T-helper 2 cell (primary cell): ENCODE measurements around the gene MT1B.
A peak's percentile ranks its signal among the peaks of the same experiment; 100 is the strongest.
"Not testable (repeated sequence)": the region's sequence is repeated elsewhere in the genome, so short reads cannot be mapped to it uniquely, and the experiment has no call there.

ENCODE experiments used
- DNase-seq, 5 experiments: peaks; one replicate each; pipeline versions ENCODE4 v3.0.0 to v3.0.0-alpha.2; 2012 to 2022

MT1B gene

DNA sequence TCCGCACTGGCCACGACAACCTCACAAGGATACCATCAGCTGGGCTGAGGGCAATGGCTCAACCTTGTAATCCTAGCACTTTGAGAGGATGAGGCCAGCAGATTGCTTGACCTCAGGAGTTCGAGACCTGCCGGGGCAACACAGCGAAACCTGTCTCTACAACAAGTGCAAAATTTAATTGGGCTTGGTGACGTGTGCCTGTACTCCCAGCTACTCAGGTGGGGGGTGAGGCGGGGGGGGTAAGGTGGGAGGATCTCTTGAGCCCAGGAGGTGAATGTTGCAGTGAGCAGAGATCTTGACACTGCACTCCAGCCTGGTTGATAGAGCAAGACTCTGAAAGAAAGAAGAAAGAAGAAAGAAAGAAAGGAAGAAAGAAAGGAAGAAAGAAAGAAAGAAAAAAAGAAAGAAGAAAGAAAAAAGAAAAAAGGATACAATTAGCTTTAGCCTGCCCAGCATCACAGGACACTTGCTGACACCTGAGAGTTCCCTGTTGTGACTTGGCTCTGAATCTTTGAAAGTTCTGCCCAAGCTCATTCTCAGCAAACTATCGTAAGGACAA is 31.3 kb upstream of the MT1B start:
- no peak for DNase-seq

DNA sequence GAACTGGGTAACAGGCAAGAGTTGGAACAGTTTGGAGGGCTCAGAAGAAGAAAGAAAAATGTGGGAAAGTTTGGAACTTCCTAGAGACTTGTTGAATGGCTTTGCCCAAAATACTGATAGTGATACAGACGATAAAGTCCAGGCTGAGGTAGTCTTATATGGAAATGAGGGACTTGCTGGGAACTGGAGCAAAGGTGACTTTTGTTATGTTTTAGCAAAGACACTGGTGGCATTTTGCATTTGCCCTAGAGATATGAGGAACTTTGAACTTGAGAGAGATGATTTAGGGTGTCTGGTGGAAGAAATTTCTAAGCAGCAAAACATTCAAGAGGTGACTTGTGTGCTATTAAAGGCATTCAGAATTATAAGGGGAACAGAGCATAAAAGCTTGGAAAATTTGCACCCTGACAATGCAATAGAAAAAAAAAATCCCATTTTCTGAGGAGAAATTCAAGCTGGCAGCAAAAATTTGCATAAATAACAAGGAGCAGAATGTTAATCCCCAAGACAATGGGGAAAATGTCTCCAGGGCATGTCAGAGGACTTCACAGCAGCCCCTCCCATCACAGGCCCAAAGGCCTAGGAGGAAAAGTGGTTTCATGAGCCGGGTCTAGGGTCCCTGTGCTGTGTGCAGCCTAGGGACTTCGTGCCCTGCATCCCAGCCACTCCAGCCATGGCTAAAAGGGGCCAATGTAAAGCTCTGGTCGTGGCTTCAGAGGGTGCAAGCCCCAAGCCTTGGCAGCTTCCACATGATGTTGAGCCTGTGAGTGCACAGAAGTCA is 29.8 kb upstream of the MT1B start:
- not testable (repeated sequence) for DNase-seq

DNA sequence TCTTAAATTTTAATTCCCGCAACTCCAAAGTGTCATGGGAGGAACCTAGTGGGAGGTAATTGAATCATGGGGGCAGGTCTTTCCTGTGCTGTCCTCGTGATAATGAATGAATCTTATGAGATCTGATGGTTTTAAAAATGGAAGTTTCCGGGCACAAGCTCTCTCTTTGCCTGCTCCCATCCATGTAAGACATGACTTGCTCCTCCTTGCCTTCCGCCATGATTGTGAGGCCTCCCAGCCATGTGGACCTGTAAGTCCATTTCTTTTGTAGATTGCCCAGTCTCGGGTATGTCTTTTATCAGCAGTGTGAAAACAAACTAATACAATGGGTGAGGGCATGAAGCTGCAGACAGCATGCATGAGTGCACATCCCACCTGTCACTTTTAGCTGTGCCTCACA is 28.5 kb upstream of the MT1B start:
- not testable (repeated sequence) for DNase-seq

DNA sequence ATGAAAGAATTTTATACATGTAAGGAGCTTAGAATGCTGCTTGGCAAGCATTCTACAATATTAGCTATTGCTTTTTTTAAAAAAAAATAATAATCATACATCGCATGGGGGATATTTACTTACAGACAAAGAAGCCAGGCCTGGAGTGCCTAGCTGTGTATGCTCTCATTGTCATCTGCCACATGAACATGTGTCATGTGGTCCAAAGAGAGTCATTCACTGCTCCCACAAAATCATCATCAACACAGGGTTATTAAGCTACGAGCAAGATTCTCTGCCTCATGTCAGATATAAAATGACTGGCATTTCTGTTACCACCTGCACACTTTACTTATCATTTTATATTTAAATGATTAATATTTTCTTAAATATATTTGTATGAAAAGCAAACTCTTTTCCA is 28.0 kb upstream of the MT1B start:
- no peak for DNase-seq

DNA sequence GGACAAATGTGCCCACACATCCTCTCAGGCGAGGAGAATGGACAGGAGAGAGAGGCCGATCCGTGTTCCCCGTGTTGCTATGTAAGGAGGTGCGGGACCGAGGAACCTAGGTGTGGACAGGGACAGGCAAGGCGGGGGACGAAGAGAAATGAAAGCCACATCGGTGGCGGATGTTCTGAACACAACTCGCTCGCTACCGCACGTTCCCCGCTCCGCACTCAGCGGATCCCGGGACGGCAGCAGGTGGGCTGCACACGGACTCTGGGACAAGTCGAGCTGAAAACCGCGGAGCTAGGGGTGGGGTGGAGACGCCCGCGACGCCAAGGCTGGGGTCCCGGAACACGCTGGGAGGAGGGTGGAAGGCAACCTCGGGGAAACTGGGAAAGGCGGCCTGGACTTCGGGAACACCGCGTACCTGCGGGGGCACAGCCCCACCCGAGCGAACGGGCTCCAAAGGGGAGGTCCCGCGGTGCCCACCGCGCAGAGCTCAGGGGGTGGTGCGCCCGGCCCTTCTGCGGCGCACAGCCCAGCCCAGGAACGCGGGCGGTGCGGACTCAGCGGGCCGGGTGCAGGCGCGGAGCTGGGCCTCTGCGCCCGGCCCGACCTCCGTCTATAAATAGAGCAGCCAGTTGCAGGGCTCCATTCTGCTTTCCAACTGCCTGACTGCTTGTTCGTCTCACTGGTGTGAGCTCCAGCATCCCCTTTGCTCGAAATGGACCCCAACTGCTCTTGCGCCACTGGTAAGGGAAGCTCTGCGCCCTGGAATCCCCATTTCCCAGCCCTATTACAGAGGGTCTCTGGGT is 26.3 kb upstream of the MT1B start, which contains the start of gene MT1E:
TSS of gene MT1E (plus strand) at position 642 of the 803 bp plus-strand sequence. CDS start at position 713, 71 bp downstream.
- DNase-seq = peak in 3 of 5 experiments; percentile 15 to 87 (median 42)

DNA sequence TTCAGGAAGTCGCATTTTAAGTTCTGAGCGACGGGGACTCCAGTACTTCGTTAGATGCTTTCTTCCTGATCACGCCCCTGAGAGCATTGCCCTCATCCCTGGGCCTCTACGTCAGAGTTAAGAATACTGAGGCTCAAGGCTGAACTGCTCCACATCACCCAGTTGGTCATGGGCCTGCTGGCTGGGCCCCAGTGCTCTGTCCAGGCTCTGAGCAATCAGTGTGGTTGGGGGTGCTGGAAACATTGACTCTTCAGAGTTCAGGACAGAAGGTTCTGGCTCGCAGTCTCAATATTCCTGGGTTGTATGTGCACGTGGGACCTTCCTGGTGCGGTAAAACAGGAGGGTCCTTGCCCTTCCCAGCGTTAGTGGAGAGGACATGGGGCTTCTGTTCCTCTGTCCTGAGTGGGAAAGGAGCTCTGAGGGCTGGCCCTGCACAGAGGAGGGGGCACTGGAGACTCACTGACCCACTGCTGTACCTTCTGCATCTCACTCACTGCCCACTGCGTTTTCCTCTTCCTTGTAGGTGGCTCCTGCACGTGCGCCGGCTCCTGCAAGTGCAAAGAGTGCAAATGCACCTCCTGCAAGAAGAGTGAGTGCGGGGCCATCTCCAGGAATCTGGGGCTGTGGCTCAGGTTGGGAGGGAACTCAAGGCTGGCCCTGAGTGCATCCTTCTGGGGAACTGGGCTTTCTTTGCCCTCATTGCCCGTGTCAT is 25.6 kb upstream of the MT1B start:
- no peak for DNase-seq

DNA sequence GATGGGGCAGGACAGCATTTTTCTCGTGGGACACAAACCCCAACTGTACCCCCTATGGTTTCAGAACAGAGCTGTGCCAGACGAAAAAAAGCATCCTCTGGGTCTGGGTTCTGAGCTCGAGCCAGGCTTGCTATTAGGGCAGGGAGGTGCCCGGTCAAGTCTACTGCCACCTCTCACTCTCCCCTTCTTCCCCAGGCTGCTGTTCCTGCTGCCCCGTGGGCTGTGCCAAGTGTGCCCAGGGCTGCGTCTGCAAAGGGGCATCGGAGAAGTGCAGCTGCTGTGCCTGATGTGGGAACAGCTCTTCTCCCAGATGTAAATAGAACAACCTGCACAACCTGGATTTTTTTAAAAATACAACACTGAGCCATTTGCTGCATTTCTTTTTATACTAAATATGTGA is 25.0 kb upstream of the MT1B start:
- DNase-seq = no peak

DNA sequence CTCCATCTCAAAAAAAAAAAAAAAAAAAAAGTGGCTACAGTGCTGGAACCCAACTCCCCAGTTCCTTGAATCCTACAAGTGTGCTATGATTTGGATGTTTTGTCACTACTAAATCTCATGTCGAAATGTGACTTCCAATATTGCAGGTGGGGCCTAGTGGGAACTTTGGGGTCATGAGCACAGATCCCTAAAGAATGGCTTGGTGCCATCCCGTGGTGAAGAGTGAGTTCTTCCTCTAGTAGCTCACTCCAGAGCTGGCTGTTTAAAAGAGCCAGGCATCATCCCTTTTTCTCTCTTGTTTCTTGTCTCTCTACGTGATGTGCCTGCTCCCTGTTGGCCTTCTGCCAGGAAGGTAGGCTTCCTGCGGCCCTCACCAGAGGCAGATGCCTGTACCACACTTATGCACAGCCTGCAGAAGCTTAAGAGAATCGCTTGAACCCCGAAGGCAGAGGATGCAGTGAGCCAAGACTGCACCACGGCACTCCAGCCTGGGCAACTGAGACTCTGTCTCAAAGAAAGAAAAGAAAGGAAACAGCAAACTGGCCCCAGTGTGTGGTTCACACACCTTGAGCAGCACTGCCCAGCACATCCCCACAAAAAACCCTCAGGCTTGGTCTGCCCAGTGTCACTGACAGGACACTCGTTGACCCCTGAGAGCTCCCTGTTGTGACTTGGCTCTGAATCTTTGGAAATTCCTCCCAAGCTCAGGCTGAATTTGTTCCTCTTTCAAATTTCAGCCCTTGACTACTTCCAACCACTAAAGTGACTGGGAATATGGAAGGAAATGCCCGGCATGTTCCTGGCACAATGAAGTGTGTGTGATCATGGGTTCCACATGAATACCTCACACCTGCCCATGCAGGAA is 23.0 kb upstream of the MT1B start:
- no peak for DNase-seq

DNA sequence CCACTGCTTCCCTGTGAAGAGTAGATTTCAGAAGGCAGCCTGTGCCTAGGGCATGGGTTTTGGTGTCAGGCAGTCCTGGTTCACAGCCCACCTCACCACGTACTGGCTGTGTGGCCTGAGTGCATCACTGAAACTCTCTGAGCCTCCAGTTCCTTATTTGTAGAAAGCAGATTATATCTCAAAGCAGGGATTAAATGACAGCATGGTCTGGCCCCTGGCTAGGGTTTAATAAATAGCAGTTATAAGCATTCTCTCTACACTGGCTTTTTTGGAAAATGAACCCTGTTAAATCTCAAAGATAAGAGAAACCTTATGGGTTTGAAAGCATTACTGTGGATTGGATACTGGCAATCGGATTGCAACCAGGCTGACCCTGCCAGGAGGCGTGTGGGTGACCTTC is 22.2 kb upstream of the MT1B start:
- DNase-seq = no peak

DNA sequence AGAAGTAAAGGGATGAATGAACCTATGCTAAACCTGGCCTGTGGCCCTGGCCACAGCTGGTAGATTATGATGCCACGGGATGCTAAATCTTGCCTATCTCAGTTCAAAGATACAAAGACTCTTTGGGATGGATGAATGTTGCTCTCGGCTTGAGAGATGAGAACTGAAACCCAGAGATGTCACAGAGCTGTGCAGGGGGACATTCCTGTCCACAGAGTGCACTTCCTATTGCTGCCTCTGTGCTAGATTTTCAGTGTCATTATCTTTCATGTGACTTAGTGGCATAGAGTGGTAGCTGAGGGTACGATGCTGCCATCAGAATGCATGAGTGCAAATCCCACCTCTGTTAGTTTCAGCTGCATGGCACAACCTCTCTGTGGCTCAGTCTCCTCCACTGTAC is 21.6 kb upstream of the MT1B start:
- peak in 1 of 5 experiments; percentile 45 for DNase-seq

DNA sequence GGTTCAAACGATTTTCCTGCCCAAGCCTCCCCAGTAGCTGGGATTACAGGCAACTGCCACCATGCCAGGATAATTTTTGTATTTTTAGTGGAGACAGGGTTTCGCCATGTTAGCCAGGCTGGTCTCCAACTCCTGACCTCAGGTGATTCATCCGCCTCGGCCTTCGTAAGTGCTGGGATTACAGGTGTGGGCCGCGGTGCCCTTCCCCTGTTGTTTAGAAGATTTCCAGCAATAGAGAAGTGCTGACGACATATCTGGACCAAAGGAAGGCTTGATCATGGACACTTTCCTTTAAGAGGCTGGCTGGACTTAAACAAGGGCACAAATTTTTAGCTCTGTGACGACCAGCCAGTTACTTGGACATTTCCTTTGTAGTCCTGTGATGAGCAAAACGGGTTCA is 20.5 kb upstream of the MT1B start:
- no peak for DNase-seq

DNA sequence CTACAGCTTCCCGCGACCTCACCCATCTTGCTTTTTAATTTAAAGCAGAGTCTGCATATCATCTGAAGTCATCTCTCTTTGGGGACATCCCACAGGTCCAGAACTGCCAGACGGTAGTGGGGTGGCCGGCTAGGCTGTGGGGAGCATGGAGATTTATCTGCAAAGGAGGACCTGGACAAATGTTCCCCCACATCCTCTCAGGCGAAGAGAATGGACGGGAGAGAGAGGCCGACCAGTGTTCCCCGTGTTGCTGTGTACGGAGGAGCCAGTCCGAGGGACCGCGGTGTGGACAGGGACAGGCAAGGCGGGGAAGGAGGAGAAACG is 19.9 kb upstream of the MT1B start:
- no peak for DNase-seq

DNA sequence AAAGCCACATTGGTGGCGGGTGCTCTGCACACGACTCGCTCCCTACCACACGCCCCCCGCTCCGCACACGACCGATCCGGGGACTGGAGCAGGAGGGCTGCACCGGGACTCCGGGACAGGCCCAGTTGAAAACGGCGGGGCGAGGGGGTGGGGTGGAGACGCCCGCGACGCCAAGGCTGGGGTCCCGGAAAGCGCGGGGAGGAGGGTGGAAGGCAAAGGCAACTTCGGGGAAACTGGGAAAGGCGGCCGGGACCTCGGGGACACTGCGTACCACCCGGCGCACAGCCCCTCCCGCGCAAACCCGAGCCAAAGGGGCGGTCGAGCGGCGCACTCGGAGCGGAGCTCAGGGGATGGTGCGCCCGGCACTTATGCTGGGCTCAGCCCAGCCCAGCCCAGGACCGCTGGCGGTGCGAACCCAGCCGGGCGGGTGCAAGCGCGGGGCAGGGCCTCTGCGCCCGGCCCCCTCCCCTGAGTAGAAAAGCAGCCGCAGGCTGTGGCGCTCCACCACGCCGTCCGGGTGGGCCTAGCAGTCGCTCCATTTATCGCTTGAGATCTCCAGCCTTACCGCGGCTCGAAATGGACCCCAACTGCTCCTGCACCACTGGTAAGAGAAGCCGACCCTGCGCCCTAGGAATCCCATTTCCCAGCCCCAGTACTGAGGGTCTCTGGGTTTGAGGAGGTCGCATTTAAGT is 19.4 kb upstream of the MT1B start, which contains the start of gene MT1M:
TSS of gene MT1M (plus strand) at position 504 of the 692 bp plus-strand sequence. CDS start at position 577, 73 bp downstream.
- DNase-seq = no peak

DNA sequence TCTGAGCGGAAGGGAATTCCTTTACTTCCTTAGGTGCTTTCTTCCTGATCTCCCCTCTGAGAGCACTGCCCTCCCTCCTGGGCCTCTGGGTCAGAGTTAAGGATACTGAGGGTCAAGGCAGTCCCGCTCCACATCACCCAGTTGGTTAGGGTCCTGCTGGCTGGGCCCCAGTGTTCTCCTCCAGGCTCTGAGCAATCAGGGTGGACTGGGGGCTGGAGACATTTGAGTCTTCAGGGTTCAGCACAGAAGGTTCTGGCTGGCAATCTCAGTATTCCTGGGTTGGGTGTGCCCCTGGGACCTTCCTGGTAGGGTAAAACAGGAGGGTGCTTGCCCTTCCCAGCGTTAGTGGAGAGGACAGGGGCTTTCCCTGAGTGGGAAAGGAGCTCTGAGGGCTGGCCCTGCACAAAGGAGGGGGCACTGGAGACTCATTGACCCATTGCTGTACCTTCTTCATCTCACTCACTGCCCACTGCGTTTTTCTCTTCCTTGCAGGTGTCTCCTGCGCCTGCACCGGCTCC is 18.8 kb upstream of the MT1B start:
- no peak for DNase-seq

DNA sequence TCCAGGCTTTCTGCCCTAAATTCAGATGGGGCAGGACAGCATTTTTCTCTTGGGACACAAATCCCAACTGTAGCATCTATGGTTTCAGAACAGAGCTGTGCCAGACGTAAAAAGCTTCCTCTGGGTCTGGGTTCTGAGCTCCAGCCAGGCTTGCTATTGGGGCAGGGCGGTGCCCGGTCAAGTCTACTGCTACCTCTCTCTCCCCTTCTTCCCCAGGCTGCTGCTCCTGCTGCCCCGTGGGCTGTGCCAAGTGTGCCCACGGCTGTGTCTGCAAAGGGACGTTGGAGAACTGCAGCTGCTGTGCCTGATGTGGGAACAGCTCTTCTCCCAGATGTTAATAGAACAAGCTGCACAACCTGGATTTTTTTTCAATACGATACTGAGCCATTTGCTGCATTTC is 18.2 kb upstream of the MT1B start:
- no peak for DNase-seq

DNA sequence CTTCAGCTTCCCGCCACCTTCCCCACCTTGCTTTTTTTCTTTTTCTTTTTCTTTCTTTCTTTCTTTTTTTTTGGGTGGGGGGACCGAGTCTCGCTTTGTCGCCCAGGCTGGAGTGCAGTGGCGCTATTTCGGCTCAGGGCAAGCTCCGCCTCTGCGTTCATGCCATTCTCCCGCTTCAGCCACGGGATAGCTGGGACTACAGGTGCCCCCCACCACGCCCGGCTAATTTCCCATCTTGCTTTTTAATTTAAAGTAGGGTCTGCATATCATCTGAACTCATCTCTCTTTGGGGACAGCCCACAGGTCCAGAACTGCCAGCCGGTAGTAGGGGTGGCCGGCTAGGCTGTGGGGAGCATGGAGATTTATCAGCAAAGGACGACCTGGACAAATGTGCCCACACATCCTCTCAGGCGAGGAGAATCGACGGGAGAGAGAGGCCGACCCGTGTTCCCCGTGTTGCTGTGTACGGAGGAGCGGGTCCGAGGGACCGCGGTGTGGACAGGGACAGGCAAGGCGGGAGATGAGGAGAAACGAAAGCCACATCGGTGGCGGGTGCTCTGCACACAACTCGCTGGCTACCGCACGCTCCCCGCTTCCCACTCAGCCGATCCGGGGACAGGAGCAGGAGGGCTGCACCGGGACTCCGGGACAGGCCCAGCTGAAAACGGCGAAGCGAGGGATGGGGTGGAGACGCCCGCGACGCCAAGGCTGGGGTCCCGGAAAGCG is 16.8 kb upstream of the MT1B start:
- no peak for DNase-seq

DNA sequence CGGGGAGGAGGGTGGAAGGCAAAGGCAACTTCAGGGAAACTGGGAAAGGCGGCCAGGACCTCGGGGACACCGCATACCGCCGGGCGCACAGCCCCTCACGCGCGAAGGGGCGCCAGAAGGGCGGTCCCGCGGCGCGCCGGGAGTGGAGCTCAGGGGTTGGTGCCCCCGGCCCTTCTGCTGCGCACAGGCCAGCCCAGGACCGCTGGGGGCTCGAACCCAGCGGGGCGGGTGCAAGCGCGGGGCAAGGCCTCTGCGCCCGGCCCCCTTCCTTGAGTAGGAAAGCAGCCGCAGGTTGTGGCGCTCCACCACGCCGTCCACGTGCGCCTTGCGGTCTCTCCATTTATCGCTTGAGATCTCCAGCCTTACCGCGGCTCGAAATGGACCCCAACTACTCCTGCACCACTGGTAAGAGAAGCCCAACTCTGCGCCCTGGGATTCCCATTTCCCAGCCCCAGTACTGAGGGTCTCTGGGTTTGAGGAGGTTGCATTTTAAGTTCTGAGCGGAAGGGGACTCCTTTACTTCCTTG is 16.2 kb upstream of the MT1B start:
- DNase-seq = peak in 1 of 5 experiments; percentile 43

DNA sequence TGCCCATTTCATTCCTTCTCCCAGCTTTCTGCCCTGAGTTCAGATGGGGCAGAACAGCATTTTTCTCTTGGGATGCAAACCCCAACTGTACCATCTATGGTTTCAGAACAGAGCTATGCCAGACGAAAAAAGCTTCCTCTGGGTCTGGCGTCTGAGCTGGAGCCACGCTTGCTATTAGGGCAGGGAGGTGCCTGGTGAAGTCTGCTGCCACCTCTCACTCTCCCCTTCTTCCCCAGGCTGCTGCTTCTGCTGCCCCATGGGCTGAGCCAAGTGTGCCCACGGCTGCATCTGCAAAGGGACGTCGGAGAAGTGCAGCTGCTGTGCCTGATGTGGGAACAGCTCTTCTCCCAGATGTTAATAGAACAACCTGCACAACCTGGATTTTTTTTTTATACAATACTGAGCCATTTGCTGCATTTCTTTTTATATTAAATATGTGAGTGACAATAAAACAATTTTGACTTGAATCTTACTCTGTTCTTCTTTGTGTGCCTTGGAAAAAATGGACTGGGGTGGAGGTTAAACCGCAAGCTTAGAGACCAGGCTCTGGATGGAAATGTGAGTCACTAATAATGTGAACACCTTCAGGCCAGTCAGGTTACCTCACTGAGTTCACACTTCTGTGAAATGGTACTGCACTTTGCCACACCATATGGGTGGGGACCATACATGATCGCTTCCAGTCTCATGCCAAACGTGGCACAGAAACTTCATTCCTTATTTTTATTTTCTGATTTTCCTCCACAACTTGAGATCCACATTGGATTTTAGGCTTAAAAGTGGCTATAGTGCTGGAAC is 14.9 kb upstream of the MT1B start:
- no peak for DNase-seq
